NCI-H226 (cell line): Measurements from ENCODE around the gene ROBO2.
"Not testable (repeated sequence)": the region's sequence is repeated elsewhere in the genome, so short reads cannot be mapped to it uniquely, and the experiment has no call there.

Experiments
- DNase-seq: peaks from one replicate; pipeline ENCODE4 v3.0.0-alpha.2; 2015

ROBO2 gene

GRCh38 chr3:77345009-77345408 lies 305.1 kb downstream of the ROBO2 start:
- DNase-seq: no peak

GRCh38 chr3:77348244-77348855 lies 308.5 kb downstream of the ROBO2 start:
- no peak for DNase-seq

GRCh38 chr3:77354958-77355357 lies 315.1 kb downstream of the ROBO2 start:
- DNase-seq: no peak

GRCh38 chr3:77362936-77363335 lies 323.0 kb downstream of the ROBO2 start:
- no peak for DNase-seq

GRCh38 chr3:77365152-77365551 lies 325.3 kb downstream of the ROBO2 start:
- no peak for DNase-seq

- DNase-seq: no peak
Measured at GRCh38 chr3:77370413-77370812, 330.5 kb downstream of the ROBO2 start.

- no peak for DNase-seq
Measured at GRCh38 chr3:77372018-77372417, 332.1 kb downstream of the ROBO2 start.

- DNase-seq: no peak
Measured at GRCh38 chr3:77372634-77373346, 332.9 kb downstream of the ROBO2 start.

GRCh38 chr3:77373619-77374018 lies 333.7 kb downstream of the ROBO2 start:
- DNase-seq: no peak

- DNase-seq: no peak
Measured at GRCh38 chr3:77376511-77376910, 336.6 kb downstream of the ROBO2 start.

GRCh38 chr3:77377717-77378116 lies 337.8 kb downstream of the ROBO2 start:
- DNase-seq: no peak

- no peak for DNase-seq
Measured at GRCh38 chr3:77380136-77380535, 340.2 kb downstream of the ROBO2 start.

GRCh38 chr3:77381431-77381830 lies 341.5 kb downstream of the ROBO2 start:
- no peak for DNase-seq

GRCh38 chr3:77392181-77392580 lies 352.3 kb downstream of the ROBO2 start:
- no peak for DNase-seq

- DNase-seq: no peak
Measured at GRCh38 chr3:77394046-77394445, 354.1 kb downstream of the ROBO2 start.

GRCh38 chr3:77404871-77405270 lies 365.0 kb downstream of the ROBO2 start:
- DNase-seq: no peak

GRCh38 chr3:77407441-77407840 lies 367.5 kb downstream of the ROBO2 start:
- DNase-seq: no peak

- not testable (repeated sequence) for DNase-seq
Measured at GRCh38 chr3:77410334-77410733, 370.4 kb downstream of the ROBO2 start.

GRCh38 chr3:77411334-77411733 lies 371.4 kb downstream of the ROBO2 start:
- no peak for DNase-seq

GRCh38 chr3:77412021-77412438 lies 372.1 kb downstream of the ROBO2 start:
- no peak for DNase-seq

- DNase-seq: no peak
Measured at GRCh38 chr3:77412584-77412983, 372.7 kb downstream of the ROBO2 start.

GRCh38 chr3:77414881-77415280 lies 375.0 kb downstream of the ROBO2 start:
- DNase-seq: no peak

GRCh38 chr3:77420336-77420735 lies 380.4 kb downstream of the ROBO2 start:
- DNase-seq: no peak

GRCh38 chr3:77421916-77422315 lies 382.0 kb downstream of the ROBO2 start:
- no peak for DNase-seq

- DNase-seq: no peak
Measured at GRCh38 chr3:77426531-77426930, 386.6 kb downstream of the ROBO2 start.
